ENCODE data around the gene TSHZ2.

DNA sequence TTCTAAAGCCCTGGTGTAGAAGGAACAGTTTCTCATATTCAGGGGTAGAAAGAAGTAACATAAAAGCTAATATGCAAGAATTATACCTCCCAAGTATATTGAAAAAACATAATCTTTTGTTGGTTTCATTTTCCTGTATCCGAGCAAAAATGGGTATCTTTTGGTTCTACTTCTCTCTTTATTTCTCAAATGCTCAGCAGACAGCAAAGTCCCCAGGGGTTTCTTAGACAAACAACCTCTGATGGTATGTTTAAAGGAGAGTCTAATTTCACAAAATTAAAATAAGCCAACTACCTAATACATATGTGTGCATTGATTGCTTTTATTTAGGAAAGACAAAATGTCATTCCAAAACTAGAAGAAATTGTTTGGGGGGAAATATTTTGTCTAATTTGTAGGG, 131.0 kb downstream of the TSHZ2 start:
- TF ChIP-seq POLR2AphosphoS5 (IDR thresholded peaks at IDR 0.05; ENCODE audit: insufficient read depth in 1 of 2, low read depth in 1 of 2) (no peak), CTCF (IDR thresholded peaks at IDR 0.05) (no peak)

Measured in vagina (tissue), 2 donors.